Sigmoid colon (tissue), 7 donors: ENCODE results near the gene GALM. TPM values are rescaled to one million over a fixed set of nuclear protein-coding genes. Genes with fewer than 3 reads are reported as not detected.

Source experiments
- DNase-seq: peaks from one replicate; pipeline ENCODE4 v3.0.0-alpha.2; 2019
- H3K27ac ChIP-seq, 4 donors: fragments of 200-600 bp; sonication (generic); one replicate each; pipeline ENCODE4 v1.5.1; 2016 to 2019; ENCODE audit warnings: mild to moderate bottlenecking in 1 of 4
- H3K27me3 ChIP-seq, 3 donors: fragments of 200-600 bp; sonication (generic); one replicate each; pipeline ENCODE4 v1.5.1; 2019; ENCODE audit warnings: mild to moderate bottlenecking in 1 of 3
- H3K36me3 ChIP-seq, 4 donors: fragments of 200-600 bp; sonication (generic); one replicate each; pipeline ENCODE4 v1.5.1; 2016 to 2019
- H3K4me1 ChIP-seq, 4 donors: fragments of 200-600 bp; sonication (generic); one replicate each; pipeline ENCODE4 v1.5.1; 2017 to 2019
- H3K4me3 ChIP-seq, 4 donors: fragments of 200-600 bp; sonication (generic); one replicate each; pipeline ENCODE4 v1.5.1; 2017 to 2019; ENCODE audit warnings: mild to moderate bottlenecking in 2 of 4, moderate library complexity in 1 of 4
- H3K9me3 ChIP-seq, 4 donors: fragments of 200-600 bp in 3 of 4; sonication (generic) in 3 of 4; one replicate each; pipeline versions ENCODE4 v1.5.1 to v1.6.1; 2013 to 2019
- EP300 ChIP-seq, 4 donors: sonication (generic); formaldehyde crosslinking; IDR thresholded peaks; one replicate each; pipeline ENCODE4 v1.6.1; 2017; ENCODE audit warnings: antibody characterized with exemption in 4 of 4
- POLR2A ChIP-seq, 2 donors: fragments of 450-650 bp; IDR thresholded peaks; one replicate each; pipeline ENCODE4 v1.6.1; 2016; ENCODE audit warnings: antibody characterized with exemption in 2 of 2, mild to moderate bottlenecking in 2 of 2, moderate library complexity in 2 of 2
- POLR2AphosphoS5 ChIP-seq, 4 donors: sonication (generic); formaldehyde crosslinking; IDR thresholded peaks; one replicate each; pipeline ENCODE4 v1.6.1; 2017; ENCODE audit warnings: antibody characterized with exemption in 4 of 4
- WGBS, 2 donors: extraction: QIAGEN DNeasy Blood & Tissue Kit; methylation state at CpG; one replicate each; pipeline ENCODE4 v1.1.7; 2013; 5-methylcytosine and 5-hydroxymethylcytosine counted together
- intact Hi-C: fragments of 100-400 bp; cut with DNase I; formaldehyde crosslinking; loops from one replicate; pipeline ENCODE4 v1.15.1; 2023
- polyA plus RNA-seq, 3 donors: library from polyadenylated mRNA; stranded (reverse); fragments of 200-250 nt; gene quantifications; one replicate each; pipeline ENCODE4 v1.2.3, GENCODE V29; 2013
- total RNA-seq, 4 donors: library from RNA; depleted of rRNA; stranded (reverse); fragments of >200 nt; gene quantifications; one replicate each; pipeline ENCODE4 v1.1.0, GENCODE V29; 2016
- TF ChIP-seq, protein P1 (sequence below), 4 experiments: fragments of 450-650 bp in 3 of 4; fragments of 200-600 bp in 1 of 4; IDR thresholded peaks; one replicate each; pipeline ENCODE4 v1.5.1; 2016 to 2019; ENCODE audit warnings: antibody characterized with exemption in 4 of 4, mild to moderate bottlenecking in 3 of 4, moderate library complexity in 2 of 4
- donor health status: healthy with polysubstance abuse.
- donor health status: Bipolar disorder and iron deficiency.
- donor health status: healthy.

GALM gene
- total and polyA plus RNA-seq, 7 donors = 9.5 to 45.1 (median 35.2) TPM

- TF ChIP-seq POLR2AphosphoS5 (IDR thresholded peaks at IDR 0.05) (no peak), EP300 (IDR thresholded peaks at IDR 0.05) (no peak), POLR2A (IDR thresholded peaks at IDR 0.05) (no peak)
- TF ChIP-seq, protein P1, sequence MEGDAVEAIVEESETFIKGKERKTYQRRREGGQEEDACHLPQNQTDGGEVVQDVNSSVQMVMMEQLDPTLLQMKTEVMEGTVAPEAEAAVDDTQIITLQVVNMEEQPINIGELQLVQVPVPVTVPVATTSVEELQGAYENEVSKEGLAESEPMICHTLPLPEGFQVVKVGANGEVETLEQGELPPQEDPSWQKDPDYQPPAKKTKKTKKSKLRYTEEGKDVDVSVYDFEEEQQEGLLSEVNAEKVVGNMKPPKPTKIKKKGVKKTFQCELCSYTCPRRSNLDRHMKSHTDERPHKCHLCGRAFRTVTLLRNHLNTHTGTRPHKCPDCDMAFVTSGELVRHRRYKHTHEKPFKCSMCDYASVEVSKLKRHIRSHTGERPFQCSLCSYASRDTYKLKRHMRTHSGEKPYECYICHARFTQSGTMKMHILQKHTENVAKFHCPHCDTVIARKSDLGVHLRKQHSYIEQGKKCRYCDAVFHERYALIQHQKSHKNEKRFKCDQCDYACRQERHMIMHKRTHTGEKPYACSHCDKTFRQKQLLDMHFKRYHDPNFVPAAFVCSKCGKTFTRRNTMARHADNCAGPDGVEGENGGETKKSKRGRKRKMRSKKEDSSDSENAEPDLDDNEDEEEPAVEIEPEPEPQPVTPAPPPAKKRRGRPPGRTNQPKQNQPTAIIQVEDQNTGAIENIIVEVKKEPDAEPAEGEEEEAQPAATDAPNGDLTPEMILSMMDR (IDR thresholded peaks at IDR 0.05) = no peak
- Histone ChIP-seq H3K9me3 (no peaks in the 10 kb centered on the region), H3K27ac (no peak overlapping the region), H3K27me3 (no peaks in the 10 kb centered on the region), H3K4me1 (no peaks in the 10 kb centered on the region), H3K4me3 (no peak overlapping the region), H3K36me3 (no peaks in the 10 kb centered on the region)
- DNase-seq = no peak
- WGBS, 2 donors = 94 to 95% methylated on average over 12 of the region's 12 CpGs
- intact Hi-C loops = no loop called here
These were observed 16.7 kb upstream of the GALM start for GRCh38 chr2:38649176-38649728.

GRCh38 chr2:38650012-38650411 lies 15.9 kb upstream of the GALM start:
- H3K27ac ChIP-seq = no peak overlapping the region
- DNase-seq = no peak
- TF ChIP-seq POLR2AphosphoS5 (IDR thresholded peaks at IDR 0.05) (no peak), POLR2A (IDR thresholded peaks at IDR 0.05) (no peak), EP300 (IDR thresholded peaks at IDR 0.05) (no peak)
- TF ChIP-seq, protein P1 (IDR thresholded peaks at IDR 0.05) = no peak
- intact Hi-C loops = no loop called here
- H3K27me3 ChIP-seq = no peaks in the 10 kb centered on the region
- no peaks in the 10 kb centered on the region for H3K9me3 ChIP-seq
- H3K4me3 ChIP-seq = no peak overlapping the region
- WGBS, 2 donors = 33 to 76% methylated on average over 6 of the region's 6 CpGs
- no peaks in the 10 kb centered on the region for H3K4me1 ChIP-seq
- H3K36me3 ChIP-seq = no peaks in the 10 kb centered on the region

DNA sequence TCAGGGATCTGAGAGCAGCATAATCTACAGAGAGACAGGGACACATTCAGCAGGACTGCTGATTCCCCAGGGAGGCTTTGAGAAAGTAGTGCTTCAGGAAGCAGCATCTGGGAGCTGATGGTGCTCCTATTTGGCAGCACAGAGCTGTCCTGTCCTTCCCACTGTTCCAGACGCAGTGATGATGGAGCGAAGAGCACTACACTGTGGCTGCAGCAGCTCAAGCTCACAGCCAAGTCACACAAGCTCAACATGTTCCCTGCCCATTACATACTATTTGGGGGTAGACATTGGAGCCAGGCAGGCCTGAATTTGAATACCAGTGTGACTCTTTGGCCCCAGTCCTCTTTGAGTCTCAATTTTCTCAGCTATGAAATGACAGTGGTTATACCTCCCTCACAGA lies 15.2 kb upstream of the GALM start:
- TF ChIP-seq POLR2AphosphoS5 (IDR thresholded peaks at IDR 0.05) (no peak), POLR2A (IDR thresholded peaks at IDR 0.05) (no peak), EP300 (IDR thresholded peaks at IDR 0.05) (no peak)
- TF ChIP-seq, protein P1 (IDR thresholded peaks at IDR 0.05) = no peak
- intact Hi-C loops = no loop called here
- DNase-seq = no peak
- H3K9me3 ChIP-seq = no peaks in the 10 kb centered on the region
- no peak overlapping the region for H3K4me3 ChIP-seq
- 96 to 97% methylated on average over 2 of the region's 2 CpGs for WGBS, 2 donors
- no peaks in the 10 kb centered on the region for H3K27me3 ChIP-seq
- H3K36me3 ChIP-seq = no peaks in the 10 kb centered on the region
- H3K27ac ChIP-seq = no peak overlapping the region
- no peaks in the 10 kb centered on the region for H3K4me1 ChIP-seq

- TF ChIP-seq EP300 (IDR thresholded peaks at IDR 0.05) (no peak), POLR2AphosphoS5 (IDR thresholded peaks at IDR 0.05) (no peak), POLR2A (IDR thresholded peaks at IDR 0.05) (no peak)
- TF ChIP-seq, protein P1 (IDR thresholded peaks at IDR 0.05) = no peak
- no peak for DNase-seq
- Histone ChIP-seq H3K27me3 (no peaks in the 10 kb centered on the region), H3K4me1 (no peaks in the 10 kb centered on the region), H3K4me3 (no peak overlapping the region), H3K36me3 (no peaks in the 10 kb centered on the region), H3K27ac (no peak overlapping the region), H3K9me3 (no peaks in the 10 kb centered on the region)
- intact Hi-C loops = no loop called here
- WGBS, 2 donors = 57 to 60% methylated on average over 6 of the region's 6 CpGs
These were observed 13.3 kb upstream of the GALM start for GRCh38 chr2:38652431-38653273.
